HL-60 (cell line): Measurements from ENCODE around the gene IQCE.

Experiments used
- CTCF ChIP-seq: IDR thresholded peaks from one replicate; pipeline ENCODE4 v1.5.1; 2011; ENCODE audit warnings: low read length, control low read depth, inconsistent platforms; ENCODE audit not compliant: insufficient read depth
- GABPA ChIP-seq: IDR thresholded peaks from 2 replicates; pipeline ENCODE4 v1.6.1; 2012; ENCODE audit warnings: low read depth
- POLR2AphosphoS5 ChIP-seq: IDR thresholded peaks from 2 replicates; pipeline ENCODE4 v1.6.1; 2012; ENCODE audit warnings: low read depth
- REST ChIP-seq: IDR thresholded peaks from 2 replicates; pipeline ENCODE4 v1.6.1; 2012; ENCODE audit warnings: low read depth; ENCODE audit not compliant: insufficient replicate concordance
- SPI1 ChIP-seq: IDR thresholded peaks from 2 replicates; pipeline ENCODE4 v1.6.1; 2012; ENCODE audit warnings: low read depth, mild to moderate bottlenecking, borderline replicate concordance

- TF ChIP-seq POLR2AphosphoS5 (no peak), CTCF (no peak), SPI1 (no peak), REST (no peak), GABPA (no peak)
Measured at GRCh38 chr7:2640482-2640830, 81.7 kb downstream of the IQCE start.
